Pancreas (tissue), 10 donors: ENCODE results near the gene HTT. TPM values are rescaled to one million over a fixed set of nuclear protein-coding genes. Genes with fewer than 3 reads are reported as not detected.

Source experiments
- ATAC-seq, 4 donors: fragments of 200-7000 bp; cut with Tn5 transposase; one replicate each; pipeline versions ENCODE4 v1.8.0 to v1.9.1; 2020; ENCODE audit warnings: mild to moderate bottlenecking in 4 of 4, moderate library complexity in 4 of 4
- DNase-seq, 6 donors: peaks; one replicate each; pipeline ENCODE4 v3.0.0-alpha.2; 2020
- FAIRE-seq: peaks from 2 replicates; lab custom pipeline; 2012; peaks lifted over from hg19 to GRCh38; lab: Jason Lieb, UNC
- H3K27ac ChIP-seq, 4 donors: fragments of 200-600 bp; sonication (generic); 1 replicate in 3 of 4; 2 replicates in 1 of 4; pipeline versions ENCODE4 v1.5.0 to v1.8.0; 2020
- H3K27me3 ChIP-seq, 4 donors: fragments of 200-600 bp; one replicate each; pipeline ENCODE4 v1.8.0; 2021
- H3K36me3 ChIP-seq, 3 donors: fragments of 200-600 bp; sonication (generic) in 1 of 3; one replicate each; pipeline versions ENCODE4 v1.5.0 to v1.8.0; 2020 to 2021
- H3K4me1 ChIP-seq, 3 donors: fragments of 200-600 bp; one replicate each; pipeline ENCODE4 v1.8.0; 2021
- H3K4me3 ChIP-seq, 4 donors: fragments of 200-600 bp; sonication (generic) in 2 of 4; one replicate each; pipeline versions ENCODE4 v1.5.0 to v1.8.0; 2020 to 2021
- H3K9me3 ChIP-seq, 4 donors: fragments of 200-600 bp; one replicate each; pipeline ENCODE4 v1.8.0; 2021
- CTCF ChIP-seq, 4 donors: fragments of 200-600 bp; sonication (generic) in 3 of 4; IDR thresholded peaks; one replicate each; pipeline versions ENCODE4 v1.5.0 to v1.8.0; 2021; ENCODE audit warnings: antibody characterized with exemption in 4 of 4
- WGBS, 2 donors: extraction: QIAGEN DNeasy Blood & Tissue Kit; methylation state at CpG; one replicate each; pipeline ENCODE4 v1.1.7; 2013; 5-methylcytosine and 5-hydroxymethylcytosine counted together
- intact Hi-C, 3 donors: fragments of 100-400 bp; cut with DNase I; formaldehyde crosslinking; loops; one replicate each; pipeline versions ENCODE4 v1.11.1 to v1.14.2; 2022
- polyA plus RNA-seq, 2 donors: library from polyadenylated mRNA; stranded (reverse); fragments of 200-250 nt; gene quantifications; one replicate each; pipeline ENCODE4 v1.2.3, GENCODE V29; 2013
- total RNA-seq, 6 donors: library from RNA; stranded (reverse); fragmentation: NEBNext Ultra II Directional in 4 of 6; extraction: Animal tissue kit (Norgen Biotek cat#: 25700) in 4 of 6; gene quantifications; one replicate each; pipeline versions ENCODE4 v1.2.1 to v1.2.4, GENCODE V29; 2021 to 2023
- donor health status: healthy with polysubstance abuse.
- donor health status: DM: no; HTN: no; CAD: no; lungs with moderate emphysema.
- donor health status: DM: no; HTN: no; CAD: no.
- donor health status: control.
- donor health status: control.
- donor health status: Bipolar disorder and iron deficiency.
- donor health status: DM: yes; HTN: yes; CAD: no.
- donor health status: DM: no; HTN: no; CAD: no.
- donor health status: DM: no; HTN: no; CAD: no.
- donor health status: DM: yes; HTN: yes; CAD: no.

The HTT gene
- total and polyA plus RNA-seq, 8 donors, result 23.1 to 55.2 (median 42.7) TPM

- no peak overlapping the region for H3K27ac ChIP-seq
- no peaks in the 10 kb centered on the region for H3K4me1 ChIP-seq
- H3K9me3 ChIP-seq, result no peaks in the 10 kb centered on the region
- no peak for TF ChIP-seq CTCF (IDR thresholded peaks at IDR 0.05)
- DNase-seq (no peak), ATAC-seq (peak in 2 of 4 donors; percentile 10 to 19), FAIRE-seq (no peak)
- H3K36me3 ChIP-seq, result no peaks in the 10 kb centered on the region
- no peaks in the 10 kb centered on the region for H3K27me3 ChIP-seq
- intact Hi-C loops, result loop anchor here in 1 of 3 donors (10.0 kb wide), 2 partner anchors 56 to 266 kb away; no protein-coding TSS in a partner anchor
- H3K4me3 ChIP-seq, result no peak overlapping the region
- 87 to 90% methylated on average over 18 of the region's 18 CpGs for WGBS, 2 donors
Measured at GRCh38 chr4:3030566-3031356, 43.7 kb upstream of the HTT start.

- ATAC-seq (peak; percentile 83 to 95 (median 88)), DNase-seq (peak; percentile 76 to 90 (median 84)), FAIRE-seq (no peak)
- Histone ChIP-seq H3K4me3 (no peak overlapping the region), H3K4me1 (no peaks in the 10 kb centered on the region), H3K36me3 (no peaks in the 10 kb centered on the region), H3K27ac (no peak overlapping the region), H3K27me3 (no peaks in the 10 kb centered on the region), H3K9me3 (no peaks in the 10 kb centered on the region)
- intact Hi-C loops, result loop anchor here in 1 of 3 donors (10.0 kb wide), 2 partner anchors 57 to 267 kb away; no protein-coding TSS in a partner anchor
- TF ChIP-seq CTCF (IDR thresholded peaks at IDR 0.05), result no peak
- 53 to 60% methylated on average over 12 of the region's 12 CpGs for WGBS, 2 donors
Measured at GRCh38 chr4:3031357-3032082, 43.0 kb upstream of the HTT start.

GRCh38 chr4:3034231-3034630 lies 40.2 kb upstream of the HTT start:
- no peak overlapping the region for H3K27ac ChIP-seq
- H3K9me3 ChIP-seq, result no peaks in the 10 kb centered on the region
- no peaks in the 10 kb centered on the region for H3K36me3 ChIP-seq
- FAIRE-seq, result no peak
- ATAC-seq, result no peak
- no peak for TF ChIP-seq CTCF (IDR thresholded peaks at IDR 0.05)
- H3K27me3 ChIP-seq, result no peaks in the 10 kb centered on the region
- 91 to 93% methylated on average over 8 of the region's 8 CpGs for WGBS, 2 donors
- no peak for DNase-seq
- no peaks in the 10 kb centered on the region for H3K4me1 ChIP-seq
- no peak overlapping the region for H3K4me3 ChIP-seq
- intact Hi-C loops, result loop anchor here in 1 of 3 donors (10.0 kb wide), 2 partner anchors 59 to 269 kb away; no protein-coding TSS in a partner anchor

GRCh38 chr4:3035249-3035648 lies 39.2 kb upstream of the HTT start:
- TF ChIP-seq CTCF (IDR thresholded peaks at IDR 0.05), result no peak
- ATAC-seq, result no peak
- Histone ChIP-seq H3K4me3 (no peak overlapping the region), H3K27ac (no peak overlapping the region), H3K27me3 (no peaks in the 10 kb centered on the region), H3K36me3 (no peaks in the 10 kb centered on the region), H3K4me1 (no peaks in the 10 kb centered on the region), H3K9me3 (no peaks in the 10 kb centered on the region)
- intact Hi-C loops, result loop anchor here in 1 of 3 donors (10.0 kb wide), 2 partner anchors 60 to 270 kb away; no protein-coding TSS in a partner anchor
- FAIRE-seq, result no peak
- no peak for DNase-seq
- WGBS, 2 donors, result 82 to 88% methylated on average over 8 of the region's 8 CpGs
